ENCODE data around the gene RTP1.

RTP1 gene

DNA sequence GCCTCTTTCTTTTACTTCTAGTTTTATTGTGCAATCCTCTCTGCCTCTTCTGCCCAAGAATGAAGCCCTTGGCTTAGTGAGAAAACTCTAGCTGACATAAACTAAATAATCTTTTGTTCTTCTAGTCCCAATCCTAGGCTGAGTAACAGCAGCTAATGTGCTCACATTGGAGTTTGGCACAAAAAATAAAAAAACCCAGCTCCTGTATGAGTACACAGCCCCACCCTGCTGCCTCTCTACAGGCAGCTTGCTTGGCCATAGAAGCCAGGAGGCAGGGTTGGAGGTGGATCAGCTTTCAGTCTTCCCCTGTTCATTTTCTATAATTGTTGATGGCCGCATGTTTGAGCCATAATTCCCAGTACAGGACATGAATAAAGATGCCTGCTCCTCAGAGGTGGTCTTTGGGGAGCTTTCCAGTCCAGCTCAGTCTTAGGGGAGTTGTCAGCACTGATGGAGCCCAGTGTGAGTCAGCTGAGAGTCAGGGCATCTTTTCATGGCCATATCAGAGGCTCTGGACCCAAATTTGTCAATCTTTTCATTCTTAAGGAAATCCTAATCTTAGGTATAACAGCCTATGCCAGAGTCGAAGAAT is 46.7 kb downstream of the RTP1 start:
- no peak for DNase-seq

DNA sequence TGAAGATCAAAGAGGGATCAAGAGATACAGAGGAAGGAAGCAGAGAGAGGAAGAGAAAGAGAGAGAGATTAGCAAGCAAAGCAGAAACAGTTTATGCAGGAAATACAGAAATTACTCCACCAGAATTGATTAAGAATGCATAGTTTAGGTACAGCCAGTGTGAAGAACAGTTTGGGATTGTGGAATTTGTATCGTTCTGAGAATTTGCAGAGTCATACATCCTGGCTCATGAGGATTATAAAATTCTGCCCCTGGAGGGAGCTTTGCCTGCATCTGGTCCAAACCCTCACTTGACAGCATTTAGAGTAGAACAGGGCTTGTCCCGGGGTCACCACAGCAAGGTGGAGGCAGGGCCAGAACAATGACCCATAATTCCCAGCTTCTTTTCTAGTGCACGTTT is 50.1 kb downstream of the RTP1 start:
- peak; percentile 25 for DNase-seq

All from EL (cell line).